ENCODE results near the gene PLAAT3.
"Not testable (repeated sequence)": the region's sequence is repeated elsewhere in the genome, so short reads cannot be mapped to it uniquely, and the experiment has no call there.

PLAAT3 gene

GRCh38 chr11:63547061-63547460 is 67.2 kb downstream of the PLAAT3 start:
- DNase-seq = no peak

DNA sequence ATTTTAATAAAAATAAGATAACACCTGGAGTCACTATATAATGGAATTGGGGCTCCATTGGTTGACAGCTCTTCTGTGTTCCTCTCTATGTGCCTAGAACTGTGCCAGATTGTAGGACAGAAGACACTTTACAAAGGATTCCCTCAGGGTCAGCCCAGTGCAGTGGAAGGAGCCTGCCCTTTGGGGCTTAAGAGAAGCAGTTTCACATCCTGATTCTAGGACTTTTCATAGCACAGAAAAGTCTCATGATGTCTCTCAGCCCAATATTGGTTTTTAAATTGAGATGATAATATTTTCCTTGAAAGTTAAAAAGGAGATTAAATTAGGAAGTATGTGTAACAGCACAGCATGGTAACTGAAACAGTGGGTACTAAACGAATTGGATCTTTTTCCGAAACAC is 70.5 kb downstream of the PLAAT3 start:
- no peak for DNase-seq

GRCh38 chr11:63542506-63542905 is 71.7 kb downstream of the PLAAT3 start:
- not testable (repeated sequence) for DNase-seq

- DNase-seq = peak in 51 of 56 donors; percentile 17 to 86 (median 62)
These were observed 76.7 kb downstream of the PLAAT3 start for GRCh38 chr11:63537293-63538101.

GRCh38 chr11:63536669-63537292 is 77.5 kb downstream of the PLAAT3 start, which contains the start of gene PLAAT4:
Gene PLAAT4, plus strand, starts transcription at chr11:63536808. Its CDS starts 61 bp downstream, at chr11:63536869.
- DNase-seq = peak in 41 of 56 donors; percentile 17 to 84 (median 59)

DNA sequence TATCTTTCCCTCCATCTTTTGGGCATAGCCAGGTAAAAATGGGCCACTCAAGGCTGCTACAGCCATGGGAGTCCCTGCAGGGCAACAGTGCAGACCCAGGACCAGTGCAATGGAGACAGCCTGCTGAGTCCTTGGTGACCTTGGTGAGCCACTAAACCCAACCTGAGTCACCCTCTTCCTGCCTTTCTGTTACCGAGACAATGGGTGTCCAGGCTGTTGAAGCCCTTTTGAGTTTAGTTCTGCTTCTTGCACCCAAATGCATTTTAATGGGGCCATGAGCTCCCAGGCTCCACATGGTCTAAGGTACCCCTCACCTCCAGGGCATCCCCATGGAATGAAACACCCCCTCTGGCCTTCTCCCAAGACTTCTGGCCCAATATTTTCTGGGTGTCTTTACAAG is 78.5 kb downstream of the PLAAT3 start:
- no peak for DNase-seq

GRCh38 chr11:63534895-63535461 is 79.3 kb downstream of the PLAAT3 start:
- DNase-seq = no peak

- DNase-seq = no peak
These were observed 80.2 kb downstream of the PLAAT3 start for GRCh38 chr11:63534076-63534475.

GRCh38 chr11:63532799-63533475 is 81.3 kb downstream of the PLAAT3 start:
- peak in 4 of 56 donors; percentile 17 to 30 (median 18) for DNase-seq

- no peak for DNase-seq
These were observed 82.1 kb downstream of the PLAAT3 start for GRCh38 chr11:63532117-63532516.

GRCh38 chr11:63531074-63531792 is 83.0 kb downstream of the PLAAT3 start:
- peak in 3 of 56 donors; percentile 7 to 80 (median 53) for DNase-seq

GRCh38 chr11:63530021-63530420 is 84.2 kb downstream of the PLAAT3 start:
- peak in 26 of 56 donors; percentile 15 to 70 (median 38) for DNase-seq

- DNase-seq = not testable (repeated sequence)
These were observed 84.9 kb downstream of the PLAAT3 start for GRCh38 chr11:63529373-63529772.

DNA sequence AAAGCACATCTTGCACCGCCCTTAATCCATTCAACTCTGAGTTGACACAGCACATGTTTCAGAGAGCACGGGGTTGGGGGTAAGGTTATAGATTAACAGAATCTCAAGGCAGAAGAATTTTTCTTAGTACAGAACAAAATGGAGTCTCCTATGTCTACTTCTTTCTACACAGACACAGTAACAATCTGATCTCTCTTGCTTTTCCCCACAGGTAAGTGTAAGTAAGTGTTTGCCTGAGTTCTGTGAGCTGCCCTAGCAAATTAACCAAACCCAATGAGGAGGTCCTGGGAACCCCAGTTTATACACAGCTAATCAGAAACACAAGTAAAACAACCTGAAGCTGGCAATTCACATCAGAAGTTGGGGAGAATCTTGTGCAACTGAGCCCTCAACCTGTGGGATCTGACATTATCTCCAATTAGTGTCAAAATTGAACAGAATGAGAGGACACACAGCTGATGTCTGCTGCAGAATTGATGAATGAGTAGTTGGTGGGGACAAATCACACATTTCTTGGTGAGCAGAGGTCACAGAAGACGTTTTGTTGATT is 85.4 kb downstream of the PLAAT3 start:
- DNase-seq = not testable (repeated sequence)

DNA sequence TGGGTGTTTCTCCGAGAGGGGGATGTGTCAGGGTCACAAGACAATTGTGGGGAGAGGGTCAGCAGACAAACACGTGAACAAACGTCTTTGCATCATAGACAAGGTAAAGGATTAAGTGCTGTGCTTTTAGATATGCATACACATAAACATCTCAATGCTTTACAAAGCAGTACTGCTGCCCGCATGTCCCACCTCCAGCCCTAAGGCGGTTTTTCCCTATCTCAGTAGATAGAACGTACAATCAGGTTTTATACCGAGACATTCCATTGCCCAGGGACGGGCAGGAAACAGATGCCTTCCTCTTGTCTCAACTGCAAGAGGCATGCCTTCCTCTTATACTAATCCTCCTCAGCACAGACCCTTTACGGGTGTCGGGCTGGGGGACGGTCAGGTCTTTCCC is 86.1 kb downstream of the PLAAT3 start:
- not testable (repeated sequence) for DNase-seq

- DNase-seq = no peak
These were observed 86.6 kb downstream of the PLAAT3 start for GRCh38 chr11:63527667-63528066.
